H9 (cell line): ENCODE measurements around the gene NUAK2. TPM values are rescaled to one million over a fixed set of nuclear protein-coding genes. Genes with fewer than 3 reads are reported as not detected.

Experiments
- DNase-seq: peaks from one replicate; pipeline ENCODE4 v3.0.0-alpha.2; 2017
- H2AFZ ChIP-seq: one replicate; pipeline ENCODE4 v1.6.1; 2013; ENCODE audit warnings: mild to moderate bottlenecking, low read length, control low read depth, moderate library complexity
- H2AK5ac ChIP-seq: 2 replicates; pipeline ENCODE4 v1.6.1; 2013; ENCODE audit warnings: low read length, control low read depth, mixed read lengths; ENCODE audit not compliant: insufficient read length
- H2BK120ac ChIP-seq: one replicate; pipeline ENCODE4 v1.6.1; 2013; ENCODE audit warnings: low read depth, mild to moderate bottlenecking, low read length, control low read depth, inconsistent platforms; ENCODE audit not compliant: poor library complexity, severe bottlenecking
- H2BK12ac ChIP-seq: 2 replicates; pipeline ENCODE4 v1.6.1; 2013; ENCODE audit warnings: low read length, control low read depth, mixed read lengths, low read depth; ENCODE audit not compliant: insufficient read length
- H2BK15ac ChIP-seq: 2 replicates; pipeline ENCODE4 v1.6.1; 2013; ENCODE audit warnings: low read depth, low read length, control low read depth
- H2BK20ac ChIP-seq: one replicate; pipeline ENCODE4 v1.6.1; 2013; ENCODE audit warnings: low read depth, mild to moderate bottlenecking, low read length, control low read depth, inconsistent platforms; ENCODE audit not compliant: poor library complexity, severe bottlenecking
- H2BK5ac ChIP-seq: 2 replicates; pipeline ENCODE4 v1.6.1; 2013; ENCODE audit warnings: low read length, control low read depth, mixed read lengths; ENCODE audit not compliant: insufficient read length
- H3K14ac ChIP-seq: 2 replicates; pipeline ENCODE4 v1.6.1; 2013; ENCODE audit warnings: low read length, control low read depth; ENCODE audit not compliant: insufficient read depth
- H3K18ac ChIP-seq: 2 replicates; pipeline ENCODE4 v1.6.1; 2013; ENCODE audit warnings: low read depth, mild to moderate bottlenecking, mixed read lengths, low read length, control low read depth; ENCODE audit not compliant: insufficient read length
- H3K23ac ChIP-seq: 2 replicates; pipeline ENCODE4 v1.6.1; 2013; ENCODE audit warnings: low read length, control low read depth, mixed read lengths, low read depth; ENCODE audit not compliant: insufficient read length
- H3K23me2 ChIP-seq: 2 replicates; pipeline ENCODE4 v1.6.1; 2013; ENCODE audit warnings: low read depth, mild to moderate bottlenecking, mixed read lengths, low read length, control low read depth; ENCODE audit not compliant: insufficient read length, poor library complexity, severe bottlenecking
- H3K27ac ChIP-seq: 2 replicates; pipeline ENCODE4 v1.5.1; 2013; ENCODE audit warnings: low read length, control low read depth, mixed read lengths, low read depth; ENCODE audit not compliant: insufficient read length
- H3K27me3 ChIP-seq: 2 replicates; pipeline ENCODE4 v1.6.1; 2013; ENCODE audit warnings: low read length, control low read depth, inconsistent platforms; ENCODE audit not compliant: insufficient read depth
- H3K4ac ChIP-seq: 2 replicates; pipeline ENCODE4 v1.6.1; 2013; ENCODE audit warnings: low read depth, mild to moderate bottlenecking, control low read depth, inconsistent platforms, low read length, moderate library complexity
- H3K4me1 ChIP-seq: 2 replicates; pipeline ENCODE4 v1.6.1; 2013; ENCODE audit warnings: low read length, control low read depth, inconsistent platforms; ENCODE audit not compliant: insufficient read depth
- H3K4me2 ChIP-seq: 2 replicates; pipeline ENCODE4 v1.6.1; 2013; ENCODE audit warnings: low read length, control low read depth, mixed read lengths; ENCODE audit not compliant: insufficient read length, insufficient read depth
- H3K56ac ChIP-seq: 2 replicates; pipeline ENCODE4 v1.6.1; 2013; ENCODE audit warnings: low read depth, mild to moderate bottlenecking, mixed read lengths, low read length, control low read depth; ENCODE audit not compliant: insufficient read length
- H3K79me1 ChIP-seq: 2 replicates; pipeline ENCODE4 v1.6.1; 2013; ENCODE audit warnings: low read depth, mild to moderate bottlenecking, moderate library complexity, low read length, control low read depth, inconsistent platforms; ENCODE audit not compliant: insufficient read depth, poor library complexity, severe bottlenecking
- H3K79me2 ChIP-seq: 2 replicates; pipeline ENCODE4 v1.6.1; 2013; ENCODE audit warnings: low read length, control low read depth, inconsistent platforms; ENCODE audit not compliant: insufficient read depth
- H3K9ac ChIP-seq: 2 replicates; pipeline ENCODE4 v1.6.1; 2013; ENCODE audit warnings: low read length, control low read depth, mixed read lengths; ENCODE audit not compliant: insufficient read length; ENCODE audit errors: extremely low read depth
- H3K9me3 ChIP-seq: one replicate; pipeline ENCODE4 v1.6.1; 2013; ENCODE audit warnings: low read depth, low read length, inconsistent platforms; ENCODE audit not compliant: control insufficient read depth
- H3T11ph ChIP-seq: one replicate; pipeline ENCODE4 v1.6.1; 2013; ENCODE audit warnings: mild to moderate bottlenecking, low read length, control low read depth, inconsistent platforms
- H4K20me1 ChIP-seq: one replicate; pipeline ENCODE4 v1.6.1; 2013; ENCODE audit not compliant: control insufficient read depth, insufficient read length, insufficient read depth
- H4K5ac ChIP-seq: 2 replicates; pipeline ENCODE4 v1.6.1; 2013; ENCODE audit warnings: low read depth, mild to moderate bottlenecking, mixed read lengths, low read length, control low read depth; ENCODE audit not compliant: insufficient read length
- H4K8ac ChIP-seq: replicated peaks from 2 replicates; pipeline ENCODE4 v1.6.1; 2013; ENCODE audit warnings: low read length, control low read depth, mixed read lengths, low read depth; ENCODE audit not compliant: insufficient read length
- H4K91ac ChIP-seq: 2 replicates; pipeline ENCODE4 v1.6.1; 2013; ENCODE audit warnings: low read depth, mild to moderate bottlenecking, moderate library complexity, mixed read lengths, low read length, control low read depth; ENCODE audit not compliant: insufficient read length
- H3K27ac Mint-ChIP-seq, 3 experiments: 2 replicates in 2 of 3; 3 replicates in 1 of 3; pipeline ENCODE4 v1.8.0; 2020 to 2021; ENCODE audit warnings: mixed read lengths in 3 of 3, mild to moderate bottlenecking in 1 of 3, moderate library complexity in 1 of 3
- H3K27me3 Mint-ChIP-seq: 2 replicates; pipeline ENCODE4 v1.8.0; 2021; ENCODE audit warnings: low read depth, mild to moderate bottlenecking, moderate library complexity, mixed read lengths
- H3K36me3 Mint-ChIP-seq, 3 experiments: 2 replicates in 2 of 3; 3 replicates in 1 of 3; pipeline ENCODE4 v1.8.0; 2020 to 2021; ENCODE audit warnings: low read depth in 3 of 3, mixed read lengths in 3 of 3; ENCODE audit not compliant: insufficient read depth in 1 of 3
- H3K4me1 Mint-ChIP-seq, 2 experiments: 2 replicates each; pipeline ENCODE4 v1.8.0; 2020; ENCODE audit warnings: mixed read lengths in 2 of 2
- H3K4me3 Mint-ChIP-seq, 2 experiments: 2 replicates in 1 of 2; 3 replicates in 1 of 2; pipeline ENCODE4 v1.8.0; 2020 to 2021; ENCODE audit warnings: mild to moderate bottlenecking in 2 of 2, mixed read lengths in 2 of 2, moderate library complexity in 1 of 2
- H3K9me3 Mint-ChIP-seq, 2 experiments: 2 replicates in 1 of 2; 3 replicates in 1 of 2; pipeline ENCODE4 v1.8.0; 2020; ENCODE audit warnings: mild to moderate bottlenecking in 2 of 2, mixed read lengths in 2 of 2, moderate library complexity in 1 of 2
- CTCF ChIP-seq: fragments of 200-600 bp; sonication (generic); conservative IDR thresholded peaks from 3 replicates; pipeline ENCODE4 v1.8.0; 2021; ENCODE audit warnings: antibody characterized with exemption, mild to moderate bottlenecking
- WGBS: extraction: QIAGEN DNeasy Blood & Tissue Kit; methylation state at CpG from one replicate; pipeline ENCODE4 v1.1.7; 2013; ENCODE audit warnings: missing lambda C conversion rate, low lambda C conversion rate, mixed read lengths; ENCODE audit not compliant: insufficient read length; ENCODE audit errors: extremely low coverage; 5-methylcytosine and 5-hydroxymethylcytosine counted together
- total RNA-seq: library from RNA; stranded (reverse); gene quantifications from 2 replicates; pipeline ENCODE4 v1.2.1, GENCODE V29; 2021

Gene NUAK2
- total RNA-seq, 1 experiment from 2014 or later = 15.4 TPM

GRCh38 chr1:205271277-205271676 is 50.3 kb downstream of the NUAK2 start:
- Mint-ChIP-seq H3K4me3 (no peak overlapping the region; a peak in 1 of 5 replicates), H3K9me3 (no peaks in the 10 kb centered on the region; a peak in 1 of 5 replicates), H3K27ac (no peak overlapping the region; a peak in 2 of 7 replicates), H3K27me3 (no peaks in the 10 kb centered on the region; the same call in 1 of the 2 replicates), H3K36me3 (peaks cover 1 to 21% (median 16%) of the 10 kb centered on the region in 3 experiments), H3K4me1 (peaks cover 34 to 50% of the 10 kb centered on the region in 2 experiments)
- Histone ChIP-seq H3K56ac (no peak overlapping the region), H2BK5ac (no peak overlapping the region), H3K4ac (no peak overlapping the region), H3K23me2 (no peaks in the 10 kb centered on the region), H3K27ac (no peak overlapping the region), H4K91ac (no peak overlapping the region), H3K18ac (no peak overlapping the region), H3K9ac (no peak overlapping the region), H4K8ac (no peak overlapping the region), H2BK20ac (no peak overlapping the region), H4K20me1 (peaks cover 2% of the 10 kb centered on the region), H3T11ph (no peak overlapping the region), H2AFZ (no peak overlapping the region), H3K79me1 (no peaks in the 10 kb centered on the region), H3K9me3 (no peaks in the 10 kb centered on the region), H3K27me3 (no peaks in the 10 kb centered on the region), H4K5ac (no peak overlapping the region), H3K23ac (no peak overlapping the region), H3K4me2 (no peak overlapping the region), H2AK5ac (no peak overlapping the region), H3K14ac (no peak overlapping the region), H3K4me1 (peaks cover 3% of the 10 kb centered on the region; the same call in 1 of the 2 replicates), H3K79me2 (no peaks in the 10 kb centered on the region), H2BK120ac (no peak overlapping the region), H2BK15ac (no peak overlapping the region), H2BK12ac (no peak overlapping the region)
- no peak for DNase-seq
- WGBS = no CpG with 5 or more reads among the region's 8 CpGs
- TF ChIP-seq CTCF = peak; percentile 45
